HG02763 (cell line): ENCODE measurements around the gene NUP210L.

Experiments
- ATAC-seq: cut with Tn5 transposase; IDR thresholded peaks from one replicate; pipeline ENCODE4 v1.9.1; 2021; ENCODE audit warnings: mild to moderate bottlenecking, moderate library complexity; ENCODE audit not compliant: unreplicated experiment

NUP210L gene

GRCh38 chr1:153945795-153946621, 208.9 kb downstream of the NUP210L start:
- ATAC-seq = peak; percentile 73

- no peak for ATAC-seq
These were observed 209.6 kb downstream of the NUP210L start for GRCh38 chr1:153945131-153945794.

DNA sequence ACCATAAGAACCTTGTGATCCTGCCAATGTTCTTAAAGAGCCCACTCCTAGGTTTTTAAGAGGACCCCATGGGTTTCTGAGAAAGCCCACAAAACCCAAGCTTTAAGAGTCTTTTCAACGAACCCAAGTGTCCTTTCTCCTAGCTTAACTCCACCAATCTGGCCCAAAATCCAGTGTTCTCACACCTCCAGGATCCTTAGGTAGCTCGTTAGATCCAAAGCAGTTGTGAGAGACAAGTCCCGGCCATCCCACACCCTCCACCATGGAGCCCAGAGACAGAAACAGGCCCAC, 210.1 kb downstream of the NUP210L start:
- no peak for ATAC-seq

- no peak for ATAC-seq
These were observed 210.7 kb downstream of the NUP210L start for GRCh38 chr1:153944005-153944826.

DNA sequence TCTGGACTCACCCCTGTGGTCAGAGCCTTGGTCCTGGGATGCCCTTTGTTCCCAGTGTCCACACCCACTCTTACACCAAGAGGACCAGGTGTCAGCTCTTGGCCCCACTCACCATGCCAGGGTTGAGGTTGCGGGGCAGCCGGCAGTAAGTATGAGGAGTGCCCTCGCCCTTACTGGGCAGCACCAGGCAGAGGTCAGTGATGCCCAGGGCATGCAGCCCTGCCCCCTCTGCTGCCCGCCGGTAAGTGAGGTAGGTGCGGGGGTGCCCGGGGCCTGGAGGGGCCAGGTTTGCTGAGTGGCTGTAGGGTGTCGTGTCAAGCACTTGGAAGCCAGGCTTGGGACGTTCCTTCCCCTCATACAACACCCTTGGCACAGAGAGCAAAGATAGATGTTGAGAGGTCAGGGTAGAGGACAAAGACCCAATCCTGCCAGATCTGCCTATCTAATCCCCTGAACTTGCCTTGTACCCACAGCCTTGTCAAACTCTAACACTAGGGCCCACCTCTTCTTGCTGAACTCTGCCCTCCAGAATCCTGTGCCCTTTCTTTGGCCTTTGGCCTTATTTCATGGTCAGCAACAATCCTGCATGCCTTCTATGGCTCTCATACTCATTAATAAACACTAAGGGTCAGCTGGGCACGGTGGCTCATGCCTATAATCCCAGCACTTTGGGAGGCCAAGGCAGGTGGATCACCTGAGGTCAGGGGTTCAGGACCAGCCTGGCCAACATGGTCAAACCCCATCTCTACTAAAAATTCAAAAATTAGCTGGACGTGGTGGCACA, 211.9 kb downstream of the NUP210L start:
- ATAC-seq = no peak
